ENCODE data around the gene BUD23.

BUD23 gene

DNA sequence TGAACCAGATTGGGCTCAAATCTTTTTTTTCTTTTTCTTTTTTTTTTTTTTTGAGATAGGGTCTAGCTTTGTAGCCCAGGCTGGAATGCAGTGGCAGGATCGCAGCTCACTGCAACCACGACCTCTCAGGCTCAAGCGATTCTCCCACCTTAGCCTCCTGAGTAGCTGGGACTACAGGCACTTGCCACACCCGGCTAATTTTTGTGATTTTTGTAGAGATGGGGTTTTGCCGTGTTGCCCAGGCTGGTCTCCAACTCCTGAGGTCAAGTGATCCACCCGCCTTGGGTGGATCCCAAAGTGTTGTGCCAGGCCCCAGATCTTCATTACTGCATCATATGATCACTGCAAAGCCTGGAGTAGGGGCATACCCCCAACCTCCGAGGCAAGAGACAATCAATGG lies 2.9 kb upstream of the BUD23 start:
- TF ChIP-seq, protein P1, sequence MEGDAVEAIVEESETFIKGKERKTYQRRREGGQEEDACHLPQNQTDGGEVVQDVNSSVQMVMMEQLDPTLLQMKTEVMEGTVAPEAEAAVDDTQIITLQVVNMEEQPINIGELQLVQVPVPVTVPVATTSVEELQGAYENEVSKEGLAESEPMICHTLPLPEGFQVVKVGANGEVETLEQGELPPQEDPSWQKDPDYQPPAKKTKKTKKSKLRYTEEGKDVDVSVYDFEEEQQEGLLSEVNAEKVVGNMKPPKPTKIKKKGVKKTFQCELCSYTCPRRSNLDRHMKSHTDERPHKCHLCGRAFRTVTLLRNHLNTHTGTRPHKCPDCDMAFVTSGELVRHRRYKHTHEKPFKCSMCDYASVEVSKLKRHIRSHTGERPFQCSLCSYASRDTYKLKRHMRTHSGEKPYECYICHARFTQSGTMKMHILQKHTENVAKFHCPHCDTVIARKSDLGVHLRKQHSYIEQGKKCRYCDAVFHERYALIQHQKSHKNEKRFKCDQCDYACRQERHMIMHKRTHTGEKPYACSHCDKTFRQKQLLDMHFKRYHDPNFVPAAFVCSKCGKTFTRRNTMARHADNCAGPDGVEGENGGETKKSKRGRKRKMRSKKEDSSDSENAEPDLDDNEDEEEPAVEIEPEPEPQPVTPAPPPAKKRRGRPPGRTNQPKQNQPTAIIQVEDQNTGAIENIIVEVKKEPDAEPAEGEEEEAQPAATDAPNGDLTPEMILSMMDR (IDR thresholded peaks at IDR 0.05) = no peak
- peak overlapping the region; percentile 54 for H3K27ac Mint-ChIP-seq
- H3K4me1 Mint-ChIP-seq = peaks cover 32% of the 10 kb centered on the region
- DNase-seq = no peak
- H3K4me3 Mint-ChIP-seq = peak overlapping the region; percentile 98
- H3K36me3 Mint-ChIP-seq (ENCODE audit: low read depth) = peaks cover 25% of the 10 kb centered on the region
- peaks cover 11% of the 10 kb centered on the region for H3K27me3 Mint-ChIP-seq (ENCODE audit: low read depth, poor library complexity)
- no peaks in the 10 kb centered on the region for H3K9me3 Mint-ChIP-seq

DNA sequence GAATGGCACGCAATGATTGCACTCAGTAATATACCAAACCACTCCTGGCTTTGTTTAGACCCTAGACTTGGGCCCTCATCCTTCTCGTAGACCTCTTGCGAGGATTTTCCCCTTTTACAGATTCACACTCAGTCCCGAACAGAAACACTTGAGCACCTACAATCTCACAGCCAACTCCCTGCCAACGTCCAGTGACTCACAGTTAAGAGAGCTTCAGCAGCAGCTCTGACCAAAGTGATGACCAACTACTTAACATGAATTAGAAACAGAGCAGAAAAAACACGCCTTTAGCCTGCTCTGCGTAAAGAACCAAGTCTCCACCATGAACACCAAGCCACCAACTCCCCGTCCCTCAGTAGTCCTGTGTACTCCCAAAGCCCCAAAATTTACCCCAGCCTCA lies 2.4 kb upstream of the BUD23 start:
- peak overlapping the region; percentile 98 for H3K4me3 Mint-ChIP-seq
- no peak for DNase-seq
- H3K36me3 Mint-ChIP-seq (ENCODE audit: low read depth) = peaks cover 26% of the 10 kb centered on the region
- TF ChIP-seq, protein P1 (IDR thresholded peaks at IDR 0.05) = no peak
- peaks cover 32% of the 10 kb centered on the region for H3K4me1 Mint-ChIP-seq
- H3K27ac Mint-ChIP-seq = peak overlapping the region; percentile 41
- peaks cover 8% of the 10 kb centered on the region for H3K27me3 Mint-ChIP-seq (ENCODE audit: low read depth, poor library complexity)
- H3K9me3 Mint-ChIP-seq = no peaks in the 10 kb centered on the region

DNA sequence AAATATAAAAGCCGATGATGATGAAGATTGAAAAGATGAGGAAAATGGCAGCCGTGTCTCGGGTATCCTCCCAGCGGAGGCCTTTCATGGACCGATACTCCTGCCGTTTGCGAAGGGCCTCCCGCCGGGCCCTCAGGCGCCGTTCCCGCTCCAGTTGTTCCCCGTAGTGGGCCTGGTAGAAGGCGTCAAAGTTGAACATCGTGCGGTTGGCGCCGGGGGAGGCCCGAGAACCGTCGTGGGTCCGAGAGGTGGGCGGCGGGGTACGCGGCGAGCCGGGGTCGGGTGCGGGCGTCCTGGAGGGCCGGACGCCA lies 697 bp upstream of the BUD23 start:
- Mint-ChIP-seq H3K4me1 (peaks cover 32% of the 10 kb centered on the region), H3K27me3 (ENCODE audit: low read depth, poor library complexity) (peaks cover 3% of the 10 kb centered on the region), H3K4me3 (peak overlapping the region; percentile 98), H3K9me3 (no peaks in the 10 kb centered on the region), H3K36me3 (ENCODE audit: low read depth) (peaks cover 31% of the 10 kb centered on the region), H3K27ac (peak overlapping the region; percentile 93)
- DNase-seq = no peak
- TF ChIP-seq, protein P1 (IDR thresholded peaks at IDR 0.05) = no peak

DNA sequence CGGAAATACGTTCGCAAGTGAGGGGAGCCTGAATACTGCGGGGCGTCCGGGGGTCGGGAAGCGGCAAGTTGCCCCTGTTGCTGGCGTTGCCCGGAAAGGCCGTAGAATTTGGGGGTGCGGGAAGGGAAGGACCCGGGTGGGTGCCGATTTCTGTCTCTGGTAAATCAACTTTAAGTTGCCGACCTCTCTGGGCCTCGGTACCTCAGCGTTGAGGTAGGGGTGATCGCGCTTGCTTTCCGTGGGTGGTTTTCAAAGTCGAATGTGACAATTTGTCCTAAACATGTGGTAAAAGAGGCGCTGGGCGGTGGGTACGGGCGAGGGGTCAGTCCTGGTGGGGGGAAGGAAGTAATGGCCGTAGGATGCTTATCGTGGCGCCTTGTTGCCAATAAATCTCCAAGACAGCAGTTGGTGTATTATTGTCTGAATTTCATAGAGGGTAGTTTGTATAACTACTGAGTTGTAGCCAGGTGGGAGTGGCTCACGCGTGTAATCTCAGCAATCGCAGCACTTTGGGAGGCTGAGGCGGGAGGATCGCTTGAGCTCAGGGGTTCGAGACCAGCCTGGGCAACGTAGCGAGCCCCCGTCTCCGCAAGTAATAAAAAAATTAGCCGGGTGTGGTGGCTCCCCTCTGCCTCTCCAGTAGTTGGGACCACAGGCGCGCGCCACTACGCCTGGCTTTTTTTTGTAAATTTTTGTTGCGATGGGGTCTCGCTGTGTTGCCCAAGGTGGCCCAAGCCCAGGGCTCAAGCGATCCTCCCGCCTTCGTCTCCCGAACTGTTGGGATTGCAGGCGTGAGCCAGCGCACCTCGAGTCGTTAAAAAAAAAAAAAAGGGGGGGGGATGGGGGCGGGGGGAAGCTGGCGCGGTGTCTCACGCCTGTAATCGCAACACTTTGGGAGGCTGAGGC lies 644 bp downstream of the BUD23 start:
- TF ChIP-seq, protein P1 (IDR thresholded peaks at IDR 0.05) = no peak
- H3K27ac Mint-ChIP-seq = peak overlapping the region; percentile 90
- DNase-seq = no peak

DNA sequence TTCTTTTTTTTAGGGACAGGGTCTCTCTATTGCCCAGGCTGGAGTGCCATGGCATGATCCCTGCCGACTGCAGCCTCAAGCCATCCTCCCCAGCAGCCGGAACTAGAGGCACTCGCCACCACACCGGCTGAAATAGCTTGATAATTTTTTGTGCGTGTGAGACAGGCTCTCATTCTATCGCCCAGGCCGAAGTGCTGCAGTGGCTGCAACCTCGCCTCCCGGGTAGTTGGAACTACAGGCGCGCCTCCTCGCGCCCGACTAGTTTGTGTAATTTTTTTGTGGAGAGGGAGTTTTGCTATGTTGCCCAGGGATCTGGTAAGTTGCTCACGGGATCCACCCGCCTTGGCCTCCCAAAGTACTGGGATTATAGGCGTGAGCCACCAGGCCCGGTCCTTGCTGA lies 1.9 kb downstream of the BUD23 start:
- Mint-ChIP-seq H3K4me3 (peak overlapping the region; percentile 98), H3K9me3 (no peaks in the 10 kb centered on the region), H3K27ac (no peak overlapping the region), H3K27me3 (ENCODE audit: low read depth, poor library complexity) (peaks cover 2% of the 10 kb centered on the region), H3K36me3 (ENCODE audit: low read depth) (peaks cover 31% of the 10 kb centered on the region), H3K4me1 (peaks cover 29% of the 10 kb centered on the region)
- TF ChIP-seq, protein P1 (IDR thresholded peaks at IDR 0.05) = no peak
- no peak for DNase-seq

More for the DNA sequence above, 644 bp downstream of the BUD23 start:
- Mint-ChIP-seq H3K9me3 (no peaks in the 10 kb centered on the region), H3K27me3 (ENCODE audit: low read depth, poor library complexity) (peaks cover 3% of the 10 kb centered on the region), H3K36me3 (ENCODE audit: low read depth) (peaks cover 25% of the 10 kb centered on the region), H3K4me1 (peaks cover 32% of the 10 kb centered on the region), H3K4me3 (peak overlapping the region; percentile 98)

DNA sequence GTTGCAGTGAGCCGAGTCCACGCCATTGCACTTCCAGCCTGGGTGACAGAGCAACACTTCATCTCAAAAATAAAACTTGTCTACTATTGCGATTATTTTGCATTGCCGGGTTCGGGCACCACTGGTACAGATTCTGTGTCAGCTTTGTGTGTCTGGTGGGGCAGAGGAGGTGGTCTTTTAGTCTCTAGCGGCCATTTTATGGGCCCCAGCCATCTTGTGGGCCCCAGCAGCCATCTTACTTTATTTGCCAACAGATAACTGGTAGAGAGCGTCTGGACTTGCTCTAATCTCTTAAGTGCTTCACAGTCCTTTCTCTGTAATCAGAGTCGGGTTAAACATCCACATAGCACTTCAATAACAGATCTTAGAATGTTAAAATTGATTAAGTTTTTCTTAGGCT lies 4.9 kb downstream of the BUD23 start:
- peaks cover 7% of the 10 kb centered on the region for H3K4me1 Mint-ChIP-seq
- peaks cover 46% of the 10 kb centered on the region for H3K36me3 Mint-ChIP-seq (ENCODE audit: low read depth)
- TF ChIP-seq, protein P1 (IDR thresholded peaks at IDR 0.05) = no peak
- no peak overlapping the region for H3K27ac Mint-ChIP-seq
- peaks cover 2% of the 10 kb centered on the region for H3K27me3 Mint-ChIP-seq (ENCODE audit: low read depth, poor library complexity)
- H3K9me3 Mint-ChIP-seq = no peaks in the 10 kb centered on the region
- DNase-seq = no peak
- H3K4me3 Mint-ChIP-seq = no peak overlapping the region

Measured in nephron progenitor cell (in vitro differentiated cells).